Breast epithelium (tissue), 4 donors: ENCODE measurements around the gene ALKBH3. TPM values are rescaled to one million over a fixed set of nuclear protein-coding genes. Genes with fewer than 3 reads are reported as not detected.

Experiments used
- DNase-seq, 2 donors: peaks; one replicate each; pipeline ENCODE4 v3.0.0-alpha.2; 2019; ENCODE audit warnings: low spot score in 2 of 2
- H3K27ac ChIP-seq, 2 donors: fragments of 200-600 bp; sonication (generic) in 1 of 2; one replicate each; pipeline ENCODE4 v1.5.1; 2016 to 2019; ENCODE audit warnings: mild to moderate bottlenecking in 1 of 2
- H3K27me3 ChIP-seq, 2 donors: fragments of 200-600 bp; sonication (generic) in 1 of 2; one replicate each; pipeline versions ENCODE4 v1.5.1 to v1.6.0; 2017 to 2019; ENCODE audit warnings: control low read depth in 1 of 2, mild to moderate bottlenecking in 1 of 2
- H3K36me3 ChIP-seq: fragments of 200-600 bp; one replicate; pipeline ENCODE4 v1.5.1; 2019
- H3K4me1 ChIP-seq, 2 donors: fragments of 200-600 bp; sonication (generic); one replicate each; pipeline ENCODE4 v1.5.1; 2016 to 2019; ENCODE audit warnings: control low read depth in 1 of 2
- H3K4me3 ChIP-seq, 3 donors: fragments of 200-600 bp; sonication (generic); 1 replicate in 2 of 3; 2 replicates in 1 of 3; pipeline ENCODE4 v1.5.1; 2016 to 2019; ENCODE audit warnings: mild to moderate bottlenecking in 3 of 3, moderate library complexity in 2 of 3
- H3K9me3 ChIP-seq, 2 donors: fragments of 200-600 bp; sonication (generic) in 1 of 2; one replicate each; pipeline ENCODE4 v1.5.1; 2016 to 2019; ENCODE audit warnings: control low read depth in 1 of 2
- POLR2A ChIP-seq: fragments of 450-650 bp; IDR thresholded peaks from one replicate; pipeline ENCODE4 v1.6.1; 2016; ENCODE audit warnings: antibody characterized with exemption, mild to moderate bottlenecking, moderate library complexity
- POLR2AphosphoS5 ChIP-seq, 3 donors: sonication (generic); formaldehyde crosslinking; IDR thresholded peaks; one replicate each; pipeline ENCODE4 v1.6.1; 2017; ENCODE audit warnings: antibody characterized with exemption in 3 of 3
- intact Hi-C: fragments of 100-400 bp; cut with DNase I; formaldehyde crosslinking; loops from one replicate; pipeline ENCODE4 v1.15.1; 2023; ENCODE audit warnings: low total_unique reads
- total RNA-seq, 3 donors: library from RNA; depleted of rRNA; stranded (reverse); fragments of >200 nt; gene quantifications; one replicate each; pipeline ENCODE4 v1.1.0, GENCODE V29; 2016
- TF ChIP-seq, protein P1 (sequence below), 3 donors: fragments of 450-650 bp; IDR thresholded peaks; one replicate each; pipeline ENCODE4 v1.5.1; 2016 to 2017; ENCODE audit warnings: antibody characterized with exemption in 3 of 3, mild to moderate bottlenecking in 3 of 3, moderate library complexity in 3 of 3

ALKBH3 gene
- total RNA-seq, 3 donors from 2014 or later: 29.0 to 40.7 (median 33.1) TPM

DNA sequence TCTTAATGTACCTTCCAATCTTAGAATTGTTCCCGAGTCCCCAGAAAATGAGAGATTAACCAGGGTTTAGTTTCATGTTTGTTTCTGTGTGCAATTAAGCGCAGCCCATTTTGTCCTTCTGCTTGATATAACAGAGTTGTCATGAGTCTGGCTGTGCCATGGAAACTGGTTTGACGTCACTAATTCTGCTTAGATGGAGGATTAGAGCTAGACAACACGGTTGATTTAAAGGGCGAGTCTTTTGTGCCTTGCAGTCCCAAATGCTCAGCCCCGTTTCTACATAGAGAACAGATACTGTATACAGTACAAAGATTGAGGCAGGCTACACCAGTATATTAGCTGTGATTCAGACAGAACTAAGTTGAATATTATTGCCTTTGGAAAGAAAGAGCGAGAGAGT is 45.5 kb upstream of the ALKBH3 start:
- Histone ChIP-seq H3K4me1 (no peaks in the 10 kb centered on the region), H3K4me3 (no peak overlapping the region), H3K27ac (no peak overlapping the region), H3K27me3 (no peaks in the 10 kb centered on the region), H3K9me3 (no peaks in the 10 kb centered on the region), H3K36me3 (no peaks in the 10 kb centered on the region)
- no peak for DNase-seq
- intact Hi-C loops: no loop called here
- no peak for TF ChIP-seq POLR2AphosphoS5 (IDR thresholded peaks at IDR 0.05)
- no peak for TF ChIP-seq POLR2A
- TF ChIP-seq, protein P1, sequence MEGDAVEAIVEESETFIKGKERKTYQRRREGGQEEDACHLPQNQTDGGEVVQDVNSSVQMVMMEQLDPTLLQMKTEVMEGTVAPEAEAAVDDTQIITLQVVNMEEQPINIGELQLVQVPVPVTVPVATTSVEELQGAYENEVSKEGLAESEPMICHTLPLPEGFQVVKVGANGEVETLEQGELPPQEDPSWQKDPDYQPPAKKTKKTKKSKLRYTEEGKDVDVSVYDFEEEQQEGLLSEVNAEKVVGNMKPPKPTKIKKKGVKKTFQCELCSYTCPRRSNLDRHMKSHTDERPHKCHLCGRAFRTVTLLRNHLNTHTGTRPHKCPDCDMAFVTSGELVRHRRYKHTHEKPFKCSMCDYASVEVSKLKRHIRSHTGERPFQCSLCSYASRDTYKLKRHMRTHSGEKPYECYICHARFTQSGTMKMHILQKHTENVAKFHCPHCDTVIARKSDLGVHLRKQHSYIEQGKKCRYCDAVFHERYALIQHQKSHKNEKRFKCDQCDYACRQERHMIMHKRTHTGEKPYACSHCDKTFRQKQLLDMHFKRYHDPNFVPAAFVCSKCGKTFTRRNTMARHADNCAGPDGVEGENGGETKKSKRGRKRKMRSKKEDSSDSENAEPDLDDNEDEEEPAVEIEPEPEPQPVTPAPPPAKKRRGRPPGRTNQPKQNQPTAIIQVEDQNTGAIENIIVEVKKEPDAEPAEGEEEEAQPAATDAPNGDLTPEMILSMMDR (IDR thresholded peaks at IDR 0.05): no peak

DNA sequence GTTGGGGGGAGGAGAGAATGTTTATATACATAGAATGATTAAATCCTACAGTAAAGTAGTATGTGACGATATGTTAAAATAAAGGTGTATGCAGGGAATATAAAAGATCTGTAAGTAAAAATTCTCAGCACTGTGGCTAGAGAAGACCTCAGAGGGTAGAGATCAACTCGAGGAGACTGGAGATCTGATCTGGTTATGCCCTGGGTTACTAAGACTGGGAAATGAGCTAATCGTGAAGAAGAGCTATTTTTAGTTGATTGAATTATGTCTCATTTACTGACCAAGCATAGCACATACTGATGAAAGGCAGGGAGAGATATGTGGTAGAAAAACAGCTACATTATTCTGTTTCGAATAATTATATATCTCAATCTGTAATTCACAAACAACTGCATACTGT is 42.8 kb upstream of the ALKBH3 start:
- Histone ChIP-seq H3K27ac (no peak overlapping the region), H3K4me3 (no peak overlapping the region), H3K9me3 (no peaks in the 10 kb centered on the region), H3K4me1 (no peaks in the 10 kb centered on the region), H3K36me3 (no peaks in the 10 kb centered on the region), H3K27me3 (no peaks in the 10 kb centered on the region)
- no peak for DNase-seq
- TF ChIP-seq POLR2A: no peak
- TF ChIP-seq POLR2AphosphoS5 (IDR thresholded peaks at IDR 0.05): no peak
- TF ChIP-seq, protein P1 (IDR thresholded peaks at IDR 0.05): no peak
- intact Hi-C loops: no loop called here

DNA sequence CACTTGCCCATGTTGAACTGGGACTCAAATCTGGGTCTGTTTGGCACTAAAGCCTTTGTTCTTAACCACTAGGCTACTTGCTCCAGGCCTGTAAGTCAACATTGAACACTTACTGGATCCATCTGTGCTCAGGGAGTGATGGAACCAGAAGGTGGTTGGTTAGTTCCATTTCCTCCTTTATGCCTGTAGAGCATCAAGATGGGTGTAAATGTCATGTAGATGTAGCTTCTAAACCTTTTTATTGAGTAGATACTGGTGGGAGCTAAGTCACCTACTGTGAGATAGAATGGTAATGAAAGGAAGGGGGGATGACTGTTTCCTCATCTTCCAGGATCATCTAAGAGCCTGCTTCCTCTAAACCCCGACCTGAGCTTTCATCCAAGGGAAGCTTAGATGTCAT is 38.6 kb upstream of the ALKBH3 start:
- TF ChIP-seq POLR2AphosphoS5 (IDR thresholded peaks at IDR 0.05): no peak
- TF ChIP-seq, protein P1 (IDR thresholded peaks at IDR 0.05): no peak
- TF ChIP-seq POLR2A: no peak
- Histone ChIP-seq H3K4me1 (no peaks in the 10 kb centered on the region), H3K4me3 (no peak overlapping the region), H3K27ac (no peak overlapping the region), H3K36me3 (no peaks in the 10 kb centered on the region), H3K27me3 (no peaks in the 10 kb centered on the region), H3K9me3 (no peaks in the 10 kb centered on the region)
- intact Hi-C loops: no loop called here
- no peak for DNase-seq

DNA sequence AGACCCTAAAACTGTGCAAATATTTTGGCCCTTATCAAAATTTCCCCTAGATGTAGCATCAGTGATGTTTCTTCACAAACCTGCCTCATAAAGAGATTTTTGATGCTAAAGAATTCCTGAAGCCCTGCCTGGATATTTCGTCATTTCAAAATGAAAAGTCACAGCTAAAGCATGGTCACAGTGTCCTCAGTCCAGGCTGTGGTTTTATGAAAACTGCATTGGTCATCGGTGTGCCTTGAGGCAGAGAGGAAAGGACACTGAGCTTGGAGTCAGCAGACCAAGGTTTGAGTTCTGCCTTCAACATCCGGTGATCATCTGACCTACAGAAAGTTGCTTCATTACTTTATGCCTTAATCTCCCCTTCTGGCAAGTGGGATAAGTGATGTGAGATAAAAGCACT is 34.8 kb upstream of the ALKBH3 start:
- H3K4me3 ChIP-seq: no peak overlapping the region
- no peak for DNase-seq
- no peak overlapping the region for H3K27ac ChIP-seq
- H3K27me3 ChIP-seq: no peaks in the 10 kb centered on the region
- intact Hi-C loops: no loop called here
- no peaks in the 10 kb centered on the region for H3K4me1 ChIP-seq
- H3K36me3 ChIP-seq: no peaks in the 10 kb centered on the region
- TF ChIP-seq POLR2AphosphoS5 (IDR thresholded peaks at IDR 0.05) (no peak), POLR2A (no peak)
- TF ChIP-seq, protein P1 (IDR thresholded peaks at IDR 0.05): no peak
- H3K9me3 ChIP-seq: no peaks in the 10 kb centered on the region

DNA sequence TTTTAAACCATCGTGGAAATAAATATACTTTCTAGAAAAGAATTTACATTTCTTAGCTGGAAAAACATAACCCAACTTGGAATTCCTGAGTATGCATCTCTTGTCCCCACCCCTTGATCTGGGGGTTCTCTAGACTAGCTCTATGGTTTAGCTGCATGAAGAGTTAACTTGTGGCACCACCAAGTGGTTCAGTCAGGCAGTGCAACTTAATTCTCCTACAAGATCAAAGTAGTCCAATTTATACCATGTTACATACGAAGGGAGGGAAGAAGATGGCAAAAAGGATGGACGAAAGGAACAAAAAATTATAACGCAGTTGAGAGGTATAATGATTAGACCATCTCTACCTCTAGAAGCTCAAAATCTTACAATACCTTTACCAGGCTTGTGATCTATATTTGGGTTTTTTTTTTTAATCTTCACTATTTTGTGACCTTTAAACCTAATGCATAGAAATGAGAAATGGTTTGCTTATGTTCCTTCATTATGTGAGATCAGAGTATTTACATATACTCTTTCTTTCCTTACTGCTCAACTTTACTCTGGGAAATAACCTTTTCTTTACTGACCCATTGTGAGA is 28.5 kb upstream of the ALKBH3 start:
- no peaks in the 10 kb centered on the region for H3K27me3 ChIP-seq
- no peaks in the 10 kb centered on the region for H3K9me3 ChIP-seq
- no peak for DNase-seq
- no peaks in the 10 kb centered on the region for H3K4me1 ChIP-seq
- intact Hi-C loops: loop anchor here (5.0 kb wide), 1 partner anchor 140 kb away; no protein-coding TSS in a partner anchor
- TF ChIP-seq, protein P1 (IDR thresholded peaks at IDR 0.05): peak in 2 of 3 donors; percentile 44 to 53
- TF ChIP-seq POLR2A (no peak), POLR2AphosphoS5 (IDR thresholded peaks at IDR 0.05) (no peak)
- no peak overlapping the region for H3K4me3 ChIP-seq
- H3K27ac ChIP-seq: no peak overlapping the region
- H3K36me3 ChIP-seq: no peaks in the 10 kb centered on the region
